GM23248 (cell line): ENCODE data around the gene WDR62. TPM values are rescaled to one million over a fixed set of nuclear protein-coding genes. Genes with fewer than 3 reads are reported as not detected.
"Not testable (repeated sequence)": the region's sequence is repeated elsewhere in the genome, so short reads cannot be mapped to it uniquely, and the experiment has no call there.

Experiments used
- DNase-seq: peaks from one replicate; pipeline ENCODE4 v3.0.0-alpha.2; 2015
- H2AFZ ChIP-seq: fragments of 200-600 bp; sonication (generic); 2 replicates; pipeline ENCODE4 v1.6.1; 2016; ENCODE audit warnings: antibody characterized with exemption
- H3F3A ChIP-seq: fragments of 200-600 bp; sonication (generic); 2 replicates; pipeline ENCODE4 v1.6.1; 2016; ENCODE audit warnings: mild to moderate bottlenecking, antibody characterized with exemption, mixed run types; ENCODE audit not compliant: insufficient read depth
- H3K27ac ChIP-seq: fragments of 200-600 bp; sonication (generic); 2 replicates; pipeline ENCODE4 v1.5.1; 2016; ENCODE audit warnings: mild to moderate bottlenecking
- H3K27me3 ChIP-seq: fragments of 200-600 bp; sonication (generic); replicated peaks from 2 replicates; pipeline ENCODE4 v1.6.1; 2016; ENCODE audit warnings: mild to moderate bottlenecking; ENCODE audit not compliant: insufficient read depth
- H3K36me3 ChIP-seq: fragments of 200-600 bp; sonication (generic); 2 replicates; pipeline ENCODE4 v1.6.1; 2016; ENCODE audit warnings: low read depth, mild to moderate bottlenecking
- H3K4me1 ChIP-seq: fragments of 200-600 bp; sonication (generic); 2 replicates; pipeline ENCODE4 v1.6.1; 2016; ENCODE audit warnings: mild to moderate bottlenecking; ENCODE audit not compliant: insufficient read depth
- H3K4me2 ChIP-seq: fragments of 200-600 bp; sonication (generic); one replicate; pipeline ENCODE4 v1.6.1; 2016; ENCODE audit warnings: mild to moderate bottlenecking; ENCODE audit not compliant: unreplicated experiment
- H3K4me3 ChIP-seq: fragments of 200-600 bp; sonication (generic); 2 replicates; pipeline ENCODE4 v1.5.1; 2016; ENCODE audit warnings: mild to moderate bottlenecking
- H3K79me2 ChIP-seq: fragments of 200-600 bp; sonication (generic); 2 replicates; pipeline ENCODE4 v1.6.1; 2016; ENCODE audit warnings: mild to moderate bottlenecking; ENCODE audit not compliant: insufficient read depth
- H3K9ac ChIP-seq: fragments of 200-600 bp; sonication (generic); 2 replicates; pipeline ENCODE4 v1.6.1; 2016; ENCODE audit warnings: mild to moderate bottlenecking
- H3K9me2 ChIP-seq: fragments of 200-600 bp; sonication (generic); 2 replicates; pipeline ENCODE4 v1.6.1; 2016; ENCODE audit warnings: mixed run types, mild to moderate bottlenecking, moderate library complexity; ENCODE audit not compliant: insufficient read depth
- H3K9me3 ChIP-seq: fragments of 200-600 bp; sonication (generic); one replicate; pipeline ENCODE4 v1.6.1; 2017; ENCODE audit warnings: low read depth
- H4K20me1 ChIP-seq: fragments of 200-600 bp; sonication (generic); 2 replicates; pipeline ENCODE4 v1.6.0; 2016; ENCODE audit not compliant: insufficient read depth
- EZH2 ChIP-seq: fragments of 200-600 bp; sonication (generic); IDR thresholded peaks from 2 replicates; pipeline ENCODE4 v1.6.1; 2018; ENCODE audit warnings: antibody characterized with exemption, mild to moderate bottlenecking; ENCODE audit not compliant: insufficient read depth, poor library complexity, severe bottlenecking
- EZH2phosphoT487 ChIP-seq: fragments of 200-600 bp; sonication (generic); IDR thresholded peaks from 2 replicates; pipeline ENCODE4 v1.6.1; 2018; ENCODE audit warnings: antibody characterized with exemption, moderate library complexity, mild to moderate bottlenecking, low read depth; ENCODE audit not compliant: insufficient read depth
- WGBS, 2 experiments: methylation state at CpG; one replicate each; pipeline ENCODE4 v1.1.6; 2015 to 2017; ENCODE audit warnings: low lambda C conversion rate in 2 of 2, low coverage in 1 of 2; ENCODE audit errors: missing lambda C conversion rate in 2 of 2; 5-methylcytosine and 5-hydroxymethylcytosine counted together
- in situ Hi-C: fragments of 300-500 bp; cut with MboI; formaldehyde crosslinking; loops from 2 replicates; pipeline ENCODE4 v1.15.0; 2020
- polyA plus RNA-seq: library from polyadenylated mRNA; unstranded; fragments of >200 nt; fragmentation: Nextera tagmentation; extraction: Ambion mirVana; gene quantifications from 2 replicates; pipeline ENCODE4 v1.2.1, GENCODE V29; 2016
- total RNA-seq: library from RNA; depleted of rRNA; stranded (reverse); fragments of >200 nt; shearing (Covaris generic); gene quantifications from 2 replicates; pipeline ENCODE4 v1.2.3, GENCODE V29; 2014

The WDR62 gene
- total and polyA plus RNA-seq, 2 experiments from 2014 or later: 2.7 to 2.8 TPM

GRCh38 chr19:36064826-36065225, 10.1 kb downstream of the WDR62 start:
- TF ChIP-seq EZH2phosphoT487 (no peak), EZH2 (no peak)
- Histone ChIP-seq H3K4me2 (no peak overlapping the region), H3K4me3 (no peak overlapping the region), H3K9me3 (no peaks in the 10 kb centered on the region), H2AFZ (no peak overlapping the region), H3K4me1 (no peaks in the 10 kb centered on the region), H3K9ac (no peak overlapping the region), H3K27ac (no peak overlapping the region), H3K9me2 (no peaks in the 10 kb centered on the region), H3K79me2 (no peaks in the 10 kb centered on the region), H3K36me3 (no peaks in the 10 kb centered on the region), H3K27me3 (no peaks in the 10 kb centered on the region), H4K20me1 (no peaks in the 10 kb centered on the region), H3F3A (no peaks in the 10 kb centered on the region)
- in situ Hi-C loops: no loop called here
- WGBS, 2 experiments: 94 to 96% methylated on average over 8 of the region's 8 CpGs
- DNase-seq: no peak

- peaks cover 7% of the 10 kb centered on the region; the same call in 1 of the 2 replicates for H3K4me1 ChIP-seq
- no peaks in the 10 kb centered on the region for H3K79me2 ChIP-seq
- in situ Hi-C loops: no loop called here
- TF ChIP-seq EZH2phosphoT487: no peak
- no peak overlapping the region for H3K4me3 ChIP-seq
- WGBS, 2 experiments: 98 to 99% methylated on average over 11 of the region's 11 CpGs
- H2AFZ ChIP-seq: no peak overlapping the region
- no peaks in the 10 kb centered on the region for H3K9me2 ChIP-seq
- no peak overlapping the region for H3K27ac ChIP-seq
- H3K36me3 ChIP-seq: no peaks in the 10 kb centered on the region
- H3K9ac ChIP-seq: no peak overlapping the region
- H3F3A ChIP-seq: peaks cover 9% of the 10 kb centered on the region
- no peaks in the 10 kb centered on the region for H4K20me1 ChIP-seq
- H3K4me2 ChIP-seq: no peak overlapping the region
- no peaks in the 10 kb centered on the region for H3K27me3 ChIP-seq
- no peak for DNase-seq
- H3K9me3 ChIP-seq: no peaks in the 10 kb centered on the region
Observed at GRCh38 chr19:36067681-36068080, 13.0 kb downstream of the WDR62 start.

GRCh38 chr19:36068810-36069499, 14.3 kb downstream of the WDR62 start:
- H3K36me3 ChIP-seq, H3K27me3 ChIP-seq, in situ Hi-C loops, H3K9ac ChIP-seq, DNase-seq, H3K27ac ChIP-seq, H3K4me2 ChIP-seq, H3K9me2 ChIP-seq, H3F3A ChIP-seq, H3K79me2 ChIP-seq, H3K4me1 ChIP-seq, H4K20me1 ChIP-seq, H2AFZ ChIP-seq, H3K4me3 ChIP-seq, H3K9me3 ChIP-seq: not testable (repeated sequence)
- 94% methylated on average over 50 of the region's 57 CpGs; no CpG with 5 or more reads in 1 of the 2 experiments for WGBS, 2 experiments

- no peak overlapping the region for H3K27ac ChIP-seq
- no peaks in the 10 kb centered on the region for H3K27me3 ChIP-seq
- no peak overlapping the region for H3K9ac ChIP-seq
- H3K36me3 ChIP-seq: no peaks in the 10 kb centered on the region
- no peaks in the 10 kb centered on the region for H3K9me2 ChIP-seq
- no peaks in the 10 kb centered on the region for H4K20me1 ChIP-seq
- no peak overlapping the region for H2AFZ ChIP-seq
- in situ Hi-C loops: no loop called here
- WGBS, 2 experiments: 99% methylated on average over 8 of the region's 8 CpGs
- no peak overlapping the region for H3K4me2 ChIP-seq
- no peak for DNase-seq
- peaks cover 9% of the 10 kb centered on the region for H3F3A ChIP-seq
- H3K9me3 ChIP-seq: no peaks in the 10 kb centered on the region
- TF ChIP-seq EZH2 (no peak), EZH2phosphoT487 (no peak)
- H3K4me3 ChIP-seq: no peak overlapping the region
- no peaks in the 10 kb centered on the region for H3K79me2 ChIP-seq
- peaks cover 7% of the 10 kb centered on the region; the same call in 1 of the 2 replicates for H3K4me1 ChIP-seq
Observed at GRCh38 chr19:36072081-36072480, 17.4 kb downstream of the WDR62 start.
